ENCODE results near the gene PPL.

PPL gene

GRCh38 chr16:4859900-4860255, 77.1 kb downstream of the PPL start:
- Histone ChIP-seq H3K9me3 (ENCODE audit: control insufficient read depth, insufficient read depth, low read length) (no peaks in the 10 kb centered on the region), H3K27me3 (ENCODE audit: control insufficient read depth, insufficient read depth, low read length) (no peaks in the 10 kb centered on the region), H3K36me3 (ENCODE audit: control insufficient read depth, insufficient read depth, low read length) (peaks cover 87% of the 10 kb centered on the region), H3K4me3 (ENCODE audit: low read depth, low read length) (no peak overlapping the region), H3K27ac (ENCODE audit: low read depth, low read length) (no peak overlapping the region), H3K4me1 (ENCODE audit: control insufficient read depth, insufficient read depth, low read length) (no peaks in the 10 kb centered on the region), H3K9ac (ENCODE audit: low read depth, low read length) (no peak overlapping the region)

DNA sequence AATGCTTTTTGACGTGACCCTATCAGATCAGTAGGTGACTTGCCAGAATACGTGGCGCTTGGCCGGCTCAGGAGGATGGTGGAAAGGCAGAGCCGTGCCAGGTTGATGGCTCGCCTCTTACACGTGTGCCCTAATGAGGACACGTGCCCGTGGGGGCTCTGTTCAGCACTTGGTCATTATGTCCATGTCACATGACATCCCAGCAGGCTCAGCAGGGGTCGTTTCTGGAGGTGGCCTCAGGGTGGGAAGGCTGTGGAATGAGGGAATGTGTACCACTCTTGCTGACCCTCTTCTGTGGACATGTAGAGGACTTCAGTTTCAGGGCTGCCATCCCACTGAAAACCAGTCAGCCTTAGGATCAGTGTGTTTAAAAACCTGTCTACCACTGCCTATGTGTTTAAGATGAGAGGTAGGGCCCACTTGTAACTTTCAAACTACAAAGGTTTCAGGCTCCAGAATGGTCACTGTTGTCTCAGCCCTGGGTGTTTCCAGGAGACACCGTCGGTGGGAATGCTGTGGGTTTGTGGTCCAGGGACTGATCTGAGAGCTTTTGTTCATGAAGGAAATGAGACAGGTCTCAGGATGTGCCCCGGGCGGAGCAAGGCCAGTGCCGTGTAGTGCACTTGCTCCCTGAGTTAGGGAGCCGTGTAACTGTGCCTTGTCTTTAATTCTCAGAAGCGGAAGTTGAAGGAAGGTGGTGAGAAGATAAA, 77.6 kb downstream of the PPL start:
- H3K27ac ChIP-seq (ENCODE audit: low read depth, low read length) = no peak overlapping the region
- H3K9me3 ChIP-seq (ENCODE audit: control insufficient read depth, insufficient read depth, low read length) = no peaks in the 10 kb centered on the region
- H3K4me1 ChIP-seq (ENCODE audit: control insufficient read depth, insufficient read depth, low read length) = no peaks in the 10 kb centered on the region
- no peaks in the 10 kb centered on the region for H3K27me3 ChIP-seq (ENCODE audit: control insufficient read depth, insufficient read depth, low read length)
- peaks cover 92% of the 10 kb centered on the region for H3K36me3 ChIP-seq (ENCODE audit: control insufficient read depth, insufficient read depth, low read length)
- H3K9ac ChIP-seq (ENCODE audit: low read depth, low read length) = no peak overlapping the region
- no peak overlapping the region for H3K4me3 ChIP-seq (ENCODE audit: low read depth, low read length)

GRCh38 chr16:4855804-4856203, 81.1 kb downstream of the PPL start:
- Histone ChIP-seq H3K27me3 (ENCODE audit: control insufficient read depth, insufficient read depth, low read length) (no peaks in the 10 kb centered on the region), H3K9me3 (ENCODE audit: control insufficient read depth, insufficient read depth, low read length) (no peaks in the 10 kb centered on the region), H3K27ac (ENCODE audit: low read depth, low read length) (no peak overlapping the region), H3K4me3 (ENCODE audit: low read depth, low read length) (no peak overlapping the region), H3K9ac (ENCODE audit: low read depth, low read length) (no peak overlapping the region), H3K4me1 (ENCODE audit: control insufficient read depth, insufficient read depth, low read length) (0 out of 2 replicates have a peak, but pooled peaks cover 5% of the 10 kb centered on the region), H3K36me3 (ENCODE audit: control insufficient read depth, insufficient read depth, low read length) (peaks cover 78% of the 10 kb centered on the region)

DNA sequence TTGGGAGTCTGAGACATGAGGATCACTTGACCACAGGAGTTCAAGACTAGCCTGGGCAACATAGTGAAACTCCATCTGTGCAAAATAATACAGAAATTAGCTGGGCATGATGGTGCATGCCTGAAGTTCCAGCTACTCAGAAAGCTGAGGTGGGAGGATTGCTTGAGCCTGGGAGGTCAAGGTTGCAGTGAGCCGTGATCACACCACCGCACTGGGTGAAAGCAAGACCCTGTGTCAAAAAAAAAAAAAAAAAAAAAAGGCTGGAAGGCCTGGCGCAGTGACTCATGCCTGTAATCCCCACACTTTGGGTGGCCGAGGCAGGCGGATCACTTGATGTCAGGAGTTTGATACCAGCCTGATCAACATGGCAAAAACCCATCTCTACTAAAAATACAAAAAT, 81.6 kb downstream of the PPL start:
- Histone ChIP-seq H3K4me1 (ENCODE audit: control insufficient read depth, insufficient read depth, low read length) (0 out of 2 replicates have a peak, but pooled peaks cover 5% of the 10 kb centered on the region), H3K9me3 (ENCODE audit: control insufficient read depth, insufficient read depth, low read length) (no peaks in the 10 kb centered on the region), H3K9ac (ENCODE audit: low read depth, low read length) (no peak overlapping the region), H3K36me3 (ENCODE audit: control insufficient read depth, insufficient read depth, low read length) (peaks cover 75% of the 10 kb centered on the region), H3K27me3 (ENCODE audit: control insufficient read depth, insufficient read depth, low read length) (no peaks in the 10 kb centered on the region), H3K27ac (ENCODE audit: low read depth, low read length) (no peak overlapping the region), H3K4me3 (ENCODE audit: low read depth, low read length) (no peak overlapping the region)

- Histone ChIP-seq H3K9ac (ENCODE audit: low read depth, low read length) (no peak overlapping the region), H3K27ac (ENCODE audit: low read depth, low read length) (no peak overlapping the region), H3K9me3 (ENCODE audit: control insufficient read depth, insufficient read depth, low read length) (no peaks in the 10 kb centered on the region), H3K4me1 (ENCODE audit: control insufficient read depth, insufficient read depth, low read length) (peaks cover 13% of the 10 kb centered on the region), H3K27me3 (ENCODE audit: control insufficient read depth, insufficient read depth, low read length) (no peaks in the 10 kb centered on the region), H3K4me3 (ENCODE audit: low read depth, low read length) (no peak overlapping the region), H3K36me3 (ENCODE audit: control insufficient read depth, insufficient read depth, low read length) (peaks cover 49% of the 10 kb centered on the region)
These were observed 84.6 kb downstream of the PPL start for GRCh38 chr16:4852221-4852872.

GRCh38 chr16:4850211-4850610, 86.7 kb downstream of the PPL start:
- Histone ChIP-seq H3K9ac (ENCODE audit: low read depth, low read length) (no peak overlapping the region), H3K27ac (ENCODE audit: low read depth, low read length) (no peak overlapping the region), H3K27me3 (ENCODE audit: control insufficient read depth, insufficient read depth, low read length) (no peaks in the 10 kb centered on the region), H3K36me3 (ENCODE audit: control insufficient read depth, insufficient read depth, low read length) (peaks cover 37% of the 10 kb centered on the region), H3K9me3 (ENCODE audit: control insufficient read depth, insufficient read depth, low read length) (no peaks in the 10 kb centered on the region), H3K4me3 (ENCODE audit: low read depth, low read length) (no peak overlapping the region), H3K4me1 (ENCODE audit: control insufficient read depth, insufficient read depth, low read length) (peaks cover 18% of the 10 kb centered on the region)

- H3K9ac ChIP-seq (ENCODE audit: low read depth, low read length) = peak overlapping the region; percentile 70; the same call in 1 of the 2 replicates
- H3K4me1 ChIP-seq (ENCODE audit: control insufficient read depth, insufficient read depth, low read length) = peaks cover 18% of the 10 kb centered on the region
- H3K27me3 ChIP-seq (ENCODE audit: control insufficient read depth, insufficient read depth, low read length) = no peaks in the 10 kb centered on the region
- H3K36me3 ChIP-seq (ENCODE audit: control insufficient read depth, insufficient read depth, low read length) = peaks cover 34% of the 10 kb centered on the region
- H3K4me3 ChIP-seq (ENCODE audit: low read depth, low read length) = peak overlapping the region; percentile 96
- peak overlapping the region; percentile 86 for H3K27ac ChIP-seq (ENCODE audit: low read depth, low read length)
- no peaks in the 10 kb centered on the region for H3K9me3 ChIP-seq (ENCODE audit: control insufficient read depth, insufficient read depth, low read length)
These were observed 89.0 kb downstream of the PPL start for GRCh38 chr16:4847774-4848587.

DNA sequence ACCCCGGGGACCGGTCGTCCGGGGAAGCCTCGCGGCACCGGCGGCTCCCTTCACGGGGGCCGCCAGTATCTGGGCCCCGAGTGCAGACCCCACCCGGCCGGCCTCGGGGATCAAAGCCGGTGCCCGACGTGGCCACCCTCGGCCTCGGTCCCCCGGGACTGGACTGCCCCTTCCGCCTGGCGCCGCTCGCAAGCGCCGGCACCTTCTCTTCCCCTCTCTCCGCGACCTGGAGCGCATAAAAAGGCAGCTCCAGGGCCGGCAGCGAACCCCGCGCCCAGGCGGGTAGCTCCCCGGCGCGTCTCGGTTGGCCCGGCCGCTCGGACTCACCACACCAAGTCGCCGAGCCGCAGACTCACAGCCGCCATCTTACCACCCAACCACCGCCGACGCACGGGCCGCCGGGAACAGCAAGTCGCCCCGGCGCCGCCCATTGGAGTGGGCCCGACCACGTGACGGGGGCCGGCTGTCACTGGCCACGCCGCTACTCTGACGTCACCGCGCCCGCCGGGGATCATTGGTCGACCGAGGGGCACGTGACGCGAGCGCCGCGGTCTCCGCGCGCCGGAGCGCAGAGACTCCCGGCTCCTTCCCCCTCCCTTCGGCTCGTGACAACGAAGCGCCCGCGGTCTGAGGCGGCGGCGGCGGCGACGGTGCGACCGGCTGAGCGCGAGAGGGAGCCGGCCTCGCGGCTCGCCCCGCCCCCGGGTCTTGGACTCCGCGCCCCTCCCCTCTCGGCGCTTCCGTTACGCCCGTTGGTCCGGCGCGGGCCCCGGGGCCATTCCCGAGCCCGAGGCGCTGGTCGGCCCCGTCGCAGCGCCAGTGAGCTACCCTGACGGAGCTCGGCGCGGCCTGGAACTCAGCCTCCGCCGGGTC, 89.8 kb downstream of the PPL start, which contains the start of the genes GLYR1 and UBN1:
TSS of gene GLYR1 (minus strand) at position 388 of the 873 bp plus-strand sequence. CDS start at position 365, 23 bp downstream.
TSS of gene UBN1 (plus strand) at position 581 of the 873 bp plus-strand sequence. CDS start 5,437 bp downstream, outside the sequence.
- Histone ChIP-seq H3K9ac (ENCODE audit: low read depth, low read length) (peak within 1 kb of the TSS; percentile 91), H3K9me3 (ENCODE audit: control insufficient read depth, insufficient read depth, low read length) (no peaks in the 10 kb centered on the region), H3K27ac (ENCODE audit: low read depth, low read length) (peak within 1 kb of the TSS; percentile 93), H3K36me3 (ENCODE audit: control insufficient read depth, insufficient read depth, low read length) (peaks cover 42% of the 10 kb centered on the region), H3K4me1 (ENCODE audit: control insufficient read depth, insufficient read depth, low read length) (peaks cover 18% of the 10 kb centered on the region), H3K27me3 (ENCODE audit: control insufficient read depth, insufficient read depth, low read length) (no peaks in the 10 kb centered on the region), H3K4me3 (ENCODE audit: low read depth, low read length) (peak within 1 kb of the TSS; percentile 96)

DNA sequence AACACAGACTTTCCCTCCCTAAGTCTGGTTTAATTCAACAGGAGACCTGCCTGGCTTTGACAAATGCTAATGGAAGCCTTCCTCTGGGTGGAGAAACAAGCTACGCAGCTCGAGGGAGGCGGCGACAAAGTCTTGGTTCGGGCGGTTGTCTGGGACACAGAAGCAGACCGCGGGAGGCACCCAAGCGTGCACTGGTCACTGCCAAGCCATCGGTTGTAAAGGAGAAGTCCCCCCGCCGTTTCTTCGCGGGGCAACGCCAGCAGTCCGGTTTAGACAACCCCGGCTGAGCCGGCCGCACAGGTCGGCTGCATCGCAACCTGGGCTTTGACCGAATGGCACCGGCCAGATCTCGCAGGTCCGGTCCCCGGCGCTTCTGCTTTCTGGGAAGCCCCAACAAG, 90.4 kb downstream of the PPL start:
- H3K9me3 ChIP-seq (ENCODE audit: control insufficient read depth, insufficient read depth, low read length) = no peaks in the 10 kb centered on the region
- H3K27me3 ChIP-seq (ENCODE audit: control insufficient read depth, insufficient read depth, low read length) = no peaks in the 10 kb centered on the region
- peak overlapping the region; percentile 91 for H3K9ac ChIP-seq (ENCODE audit: low read depth, low read length)
- peaks cover 45% of the 10 kb centered on the region for H3K36me3 ChIP-seq (ENCODE audit: control insufficient read depth, insufficient read depth, low read length)
- H3K4me1 ChIP-seq (ENCODE audit: control insufficient read depth, insufficient read depth, low read length) = peaks cover 16% of the 10 kb centered on the region
- peak overlapping the region; percentile 96 for H3K4me3 ChIP-seq (ENCODE audit: low read depth, low read length)
- peak overlapping the region; percentile 93 for H3K27ac ChIP-seq (ENCODE audit: low read depth, low read length)

DNA sequence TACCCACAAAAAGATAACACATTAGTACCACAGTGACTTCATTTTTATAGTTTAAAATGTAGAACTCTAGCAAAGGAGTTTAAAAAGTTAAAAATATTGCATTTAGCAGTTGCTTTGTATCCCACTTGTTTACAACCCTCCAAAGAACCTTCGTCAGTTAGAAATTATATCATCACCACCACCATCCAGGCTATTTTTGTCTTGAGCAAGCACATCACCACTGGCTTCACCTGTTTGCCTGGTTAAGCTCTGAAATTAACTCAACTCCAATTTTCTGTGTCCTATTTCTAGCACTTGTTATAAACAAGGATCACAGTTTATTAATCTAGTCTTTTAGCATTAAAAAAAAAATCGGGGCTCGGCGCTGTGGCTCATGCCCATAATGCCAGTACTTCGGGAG, 96.0 kb downstream of the PPL start:
- Histone ChIP-seq H3K4me1 (ENCODE audit: control insufficient read depth, insufficient read depth, low read length) (peaks cover 2% of the 10 kb centered on the region; the same call in 1 of the 2 replicates), H3K9ac (ENCODE audit: low read depth, low read length) (no peak overlapping the region), H3K27me3 (ENCODE audit: control insufficient read depth, insufficient read depth, low read length) (no peaks in the 10 kb centered on the region), H3K4me3 (ENCODE audit: low read depth, low read length) (no peak overlapping the region), H3K27ac (ENCODE audit: low read depth, low read length) (no peak overlapping the region), H3K36me3 (ENCODE audit: control insufficient read depth, insufficient read depth, low read length) (peaks cover 89% of the 10 kb centered on the region), H3K9me3 (ENCODE audit: control insufficient read depth, insufficient read depth, low read length) (no peaks in the 10 kb centered on the region)

Data from HUES48 (cell line).